B cell (primary cell): ENCODE data around the gene ARHGAP9. TPM values are rescaled to one million over a fixed set of nuclear protein-coding genes. Genes with fewer than 3 reads are reported as not detected.

Source experiments
- ATAC-seq: fragments of 200-7000 bp; cut with Tn5 transposase; one replicate; pipeline ENCODE4 v1.10.0; 2021; ENCODE audit warnings: low read depth, mild to moderate bottlenecking, moderate number of reproducible peaks, moderate library complexity
- CTCF ChIA-PET: fragments of 350-600 bp; sonication (Branson Sonifier 250); formaldehyde crosslinking; loops from one replicate; lab custom pipeline; 2021; ENCODE audit warnings: antibody characterized with exemption, inconsistent platforms; lab: Charles Lee
- POLR2A ChIA-PET: fragments of 350-600 bp; sonication (Branson Sonifier 250); formaldehyde crosslinking; loops from one replicate; lab custom pipeline; 2021; ENCODE audit warnings: antibody characterized with exemption; lab: Charles Lee
- DNase-seq: peaks from one replicate; pipeline ENCODE4 v3.0.0; 2013
- H2AFZ ChIP-seq: 2 replicates; pipeline ENCODE4 v1.6.1; 2012; ENCODE audit warnings: mild to moderate bottlenecking, low read depth, low read length; ENCODE audit not compliant: insufficient read depth, poor library complexity, severe bottlenecking
- H3K27ac ChIP-seq, 2 donors: 1 replicate in 1 of 2; 2 replicates in 1 of 2; pipeline ENCODE4 v1.5.1; 2012 to 2013; ENCODE audit warnings: low read length in 2 of 2, mild to moderate bottlenecking in 2 of 2, moderate library complexity in 1 of 2
- H3K27me3 ChIP-seq, 4 experiments: fragments of 200-600 bp in 1 of 4; sonication (generic) in 1 of 4; replicated peaks in 1 of 4; 1 replicate in 2 of 4; 2 replicates in 2 of 4; pipeline versions ENCODE4 v1.6.1 to v1.7.0; 2013 to 2016; ENCODE audit warnings: low read length in 3 of 4, mild to moderate bottlenecking in 2 of 4, mixed read lengths in 1 of 4, moderate library complexity in 1 of 4; ENCODE audit not compliant: insufficient read depth in 4 of 4, control insufficient read depth in 3 of 4; ENCODE audit errors: control extremely low read depth in 1 of 4
- H3K36me3 ChIP-seq, 2 experiments: replicated peaks in 1 of 2; 1 replicate in 1 of 2; 2 replicates in 1 of 2; pipeline versions ENCODE4 v1.6.1 to v1.7.1; 2013; ENCODE audit warnings: low read length in 1 of 2; ENCODE audit not compliant: insufficient read depth in 2 of 2, control insufficient read depth in 1 of 2; ENCODE audit errors: control extremely low read depth in 1 of 2, extremely low read depth in 1 of 2
- H3K4me1 ChIP-seq, 2 donors: fragments of 200-600 bp in 1 of 2; sonication (generic) in 1 of 2; 1 replicate in 1 of 2; 2 replicates in 1 of 2; pipeline versions ENCODE4 v1.5.1 to v1.6.1; 2013 to 2017; ENCODE audit warnings: low read length in 2 of 2; ENCODE audit not compliant: control insufficient read depth in 2 of 2, insufficient read depth in 2 of 2
- H3K4me2 ChIP-seq: replicated peaks from 2 replicates; pipeline ENCODE3; 2012; ENCODE audit warnings: mild to moderate bottlenecking, low read depth, low read length; ENCODE audit not compliant: poor library complexity, severe bottlenecking
- H3K4me3 ChIP-seq, 5 experiments: fragments of 200-600 bp in 1 of 5; sonication (generic) in 1 of 5; 1 replicate in 3 of 5; 2 replicates in 2 of 5; pipeline versions ENCODE4 v1.5.1 to v1.7.0; 2011 to 2016; ENCODE audit warnings: low read length in 4 of 5, mild to moderate bottlenecking in 4 of 5, low read depth in 2 of 5, control low read depth in 1 of 5, moderate library complexity in 1 of 5; ENCODE audit not compliant: insufficient read depth in 1 of 5; ENCODE audit errors: control extremely low read depth in 1 of 5, extremely low read depth in 1 of 5
- H3K79me2 ChIP-seq: fragments of 200-600 bp; sonication (generic); one replicate; pipeline ENCODE4 v1.6.0; 2016; ENCODE audit warnings: low read length; ENCODE audit not compliant: control insufficient read depth, insufficient read depth
- H3K9ac ChIP-seq: fragments of 200-600 bp; sonication (generic); 2 replicates; pipeline ENCODE4 v1.6.1; 2017; ENCODE audit warnings: mild to moderate bottlenecking, low read length, moderate library complexity
- H3K9me3 ChIP-seq, 3 donors: one replicate each; pipeline versions ENCODE4 v1.6.1 to v1.7.1; 2013; ENCODE audit warnings: low read length in 2 of 3; ENCODE audit not compliant: control insufficient read depth in 2 of 3, insufficient read depth in 1 of 3; ENCODE audit errors: control extremely low read depth in 1 of 3
- H4K20me1 ChIP-seq: 2 replicates; pipeline ENCODE4 v1.6.0; 2012; ENCODE audit warnings: mild to moderate bottlenecking, low read length; ENCODE audit not compliant: insufficient read depth, control insufficient read depth, poor library complexity, severe bottlenecking
- H3K27ac Mint-ChIP-seq: one replicate; pipeline ENCODE4 v1.8.0; 2021; ENCODE audit warnings: mixed read lengths
- H3K27me3 Mint-ChIP-seq: one replicate; pipeline ENCODE4 v1.8.0; 2021; ENCODE audit warnings: mixed read lengths
- H3K4me1 Mint-ChIP-seq: one replicate; pipeline ENCODE4 v1.8.0; 2021; ENCODE audit warnings: mixed read lengths
- H3K4me3 Mint-ChIP-seq: one replicate; pipeline ENCODE4 v1.8.0; 2021; ENCODE audit warnings: mixed read lengths
- H3K9me3 Mint-ChIP-seq: one replicate; pipeline ENCODE4 v1.8.0; 2022; ENCODE audit warnings: mixed read lengths; ENCODE audit not compliant: insufficient read depth
- EZH2 ChIP-seq: IDR thresholded peaks from 2 replicates; pipeline ENCODE4 v1.6.1; 2012; ENCODE audit warnings: borderline replicate concordance, low read depth, mild to moderate bottlenecking, moderate library complexity, low read length; ENCODE audit not compliant: insufficient read depth, poor library complexity, severe bottlenecking
- WGBS: methylation state at CpG from one replicate; pipeline ENCODE4 v1.1.5; 2013; ENCODE audit warnings: missing lambda C conversion rate; ENCODE audit not compliant: insufficient coverage; 5-methylcytosine and 5-hydroxymethylcytosine counted together
- intact Hi-C: fragments of 100-400 bp; cut with micrococcal nuclease; formaldehyde crosslinking; loops from one replicate; pipeline ENCODE4 v1.10.0; 2022
- polyA plus RNA-seq: library from polyadenylated mRNA; depleted of rRNA; stranded (reverse); fragments of >200 nt; gene quantifications from 2 replicates; pipeline ENCODE4 v1.2.3, GENCODE V29; 2012
- total RNA-seq, 2 donors: library from RNA; stranded (reverse); fragments of 120-200 nt in 1 of 2; gene quantifications; 1 replicate in 1 of 2; 2 replicates in 1 of 2; pipeline versions ENCODE4 v1.2.3 to v1.2.4, GENCODE V29; 2013 to 2022
- TF ChIP-seq, protein P1 (sequence below): fragments of 200-600 bp; IDR thresholded peaks from one replicate; pipeline ENCODE4 v1.8.0; 2022; ENCODE audit warnings: antibody characterized with exemption, mild to moderate bottlenecking

ARHGAP9 gene
- total and polyA plus RNA-seq, 2 donors (not counting 1 experiment from before 2014, with no cell fraction given), result 161 to 390 TPM

DNA sequence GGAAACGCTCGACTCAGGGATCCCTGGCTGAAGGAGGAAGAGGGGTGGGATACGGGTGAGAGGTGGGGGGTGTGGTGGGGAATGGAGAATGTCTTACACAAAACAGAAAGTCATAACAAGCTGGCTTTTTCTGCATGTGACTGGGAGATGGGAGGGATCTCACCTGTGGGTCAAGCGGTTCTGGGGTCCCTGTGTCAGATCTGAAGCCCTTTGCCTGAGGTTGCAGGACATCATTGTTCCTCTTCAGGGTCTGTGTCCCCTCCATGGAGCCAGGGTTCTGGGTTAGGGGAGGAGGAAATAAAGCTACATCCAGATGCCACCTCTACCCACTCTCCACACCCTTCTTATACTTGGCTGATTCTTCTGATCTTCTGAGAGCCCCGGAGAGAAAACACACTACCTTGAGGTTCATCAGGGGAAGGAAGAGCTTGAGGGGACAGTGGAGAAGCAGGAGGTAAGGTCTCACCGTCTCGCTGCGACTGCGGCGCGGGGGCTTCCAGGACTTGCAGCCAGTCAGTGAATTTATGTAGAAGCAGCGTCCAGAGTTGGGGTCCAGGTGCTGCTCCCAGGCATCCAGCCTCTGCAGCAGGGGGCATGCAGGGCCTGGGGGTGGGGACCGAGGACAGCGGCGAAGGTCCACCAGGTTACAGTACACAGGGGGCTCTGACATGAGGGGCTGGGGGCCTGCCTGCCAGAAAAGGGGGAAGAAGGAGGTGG, 2.5 kb downstream of the ARHGAP9 start:
- ATAC-seq, result peak; percentile 6

More for the DNA sequence above, 2.5 kb downstream of the ARHGAP9 start:
- DNase-seq, result peak; percentile 44
- H2AFZ ChIP-seq, result peak overlapping the region; percentile 43
- CTCF ChIA-PET, result interaction anchor here (0.6 to 10.4 kb wide), 11 partner anchors 9 to 251 kb away, joined by 3 to 166 read pairs (median 5); partner anchors contain the start of genes DDIT3, GLI1, INHBE and MARS1
- peaks cover 68 to 92% of the 10 kb centered on the region in 2 donors for H3K4me1 ChIP-seq
- Mint-ChIP-seq H3K4me1 (peaks cover 86% of the 10 kb centered on the region), H3K4me3 (peak overlapping the region; percentile 99), H3K27me3 (no peaks in the 10 kb centered on the region), H3K27ac (peak overlapping the region; percentile 98), H3K9me3 (no peaks in the 10 kb centered on the region)
- peak overlapping the region; percentile 91 to 99 for H3K27ac ChIP-seq
- TF ChIP-seq, protein P1, sequence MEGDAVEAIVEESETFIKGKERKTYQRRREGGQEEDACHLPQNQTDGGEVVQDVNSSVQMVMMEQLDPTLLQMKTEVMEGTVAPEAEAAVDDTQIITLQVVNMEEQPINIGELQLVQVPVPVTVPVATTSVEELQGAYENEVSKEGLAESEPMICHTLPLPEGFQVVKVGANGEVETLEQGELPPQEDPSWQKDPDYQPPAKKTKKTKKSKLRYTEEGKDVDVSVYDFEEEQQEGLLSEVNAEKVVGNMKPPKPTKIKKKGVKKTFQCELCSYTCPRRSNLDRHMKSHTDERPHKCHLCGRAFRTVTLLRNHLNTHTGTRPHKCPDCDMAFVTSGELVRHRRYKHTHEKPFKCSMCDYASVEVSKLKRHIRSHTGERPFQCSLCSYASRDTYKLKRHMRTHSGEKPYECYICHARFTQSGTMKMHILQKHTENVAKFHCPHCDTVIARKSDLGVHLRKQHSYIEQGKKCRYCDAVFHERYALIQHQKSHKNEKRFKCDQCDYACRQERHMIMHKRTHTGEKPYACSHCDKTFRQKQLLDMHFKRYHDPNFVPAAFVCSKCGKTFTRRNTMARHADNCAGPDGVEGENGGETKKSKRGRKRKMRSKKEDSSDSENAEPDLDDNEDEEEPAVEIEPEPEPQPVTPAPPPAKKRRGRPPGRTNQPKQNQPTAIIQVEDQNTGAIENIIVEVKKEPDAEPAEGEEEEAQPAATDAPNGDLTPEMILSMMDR, result no peak
- TF ChIP-seq EZH2, result no peak
- H3K27me3 ChIP-seq, result no peaks in the 10 kb centered on the region
- H3K9me3 ChIP-seq, result no peaks in the 10 kb centered on the region
- intact Hi-C loops, result loop anchor here (1.0 to 5.0 kb wide), 2 partner anchors 15 to 145 kb away; no protein-coding TSS in a partner anchor
- 0% methylated on average over 13 of the region's 15 CpGs for WGBS
- POLR2A ChIA-PET, result interaction anchor here (0.6 to 5.3 kb wide), 9 partner anchors 9 to 725 kb away, joined by 3 to 39 read pairs (median 4); partner anchors contain the start of genes DDIT3 and PRIM1
- H3K36me3 ChIP-seq, result peaks cover 2 to 28% of the 10 kb centered on the region in 2 experiments
- H3K9ac ChIP-seq, result peak overlapping the region; percentile 88
- peaks cover 78% of the 10 kb centered on the region for H3K79me2 ChIP-seq
- H4K20me1 ChIP-seq, result peaks cover 17% of the 10 kb centered on the region
- H3K4me3 ChIP-seq, result peak overlapping the region; percentile 78 to 94 (median 85)
- peak overlapping the region; percentile 95 for H3K4me2 ChIP-seq
